ENCODE data around the gene RFNG.

DNA sequence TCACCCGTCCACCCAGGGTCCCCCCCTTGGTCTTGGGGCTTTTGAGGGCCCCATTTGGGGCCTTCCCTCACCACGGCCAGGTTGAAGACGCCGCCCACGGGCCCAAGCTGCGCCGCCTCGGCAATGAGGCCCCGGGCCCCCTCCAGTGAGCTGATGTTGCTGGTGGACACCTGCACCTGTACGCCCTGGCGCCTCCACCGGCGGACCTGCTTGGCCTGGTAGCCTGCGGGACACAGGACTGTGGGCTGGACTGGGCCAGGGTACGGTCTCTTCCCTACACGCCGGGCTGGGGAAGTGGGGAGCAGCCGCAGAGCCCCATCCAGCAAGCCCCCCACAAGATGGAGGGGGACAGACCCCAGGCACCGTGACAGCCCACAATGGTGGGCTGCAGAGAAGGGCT, 30.8 kb upstream of the RFNG start:
- TF ChIP-seq CTCF (conservative IDR thresholded peaks at IDR 0.05; ENCODE audit: low read depth, low read length) (no peak), EZH2 (IDR thresholded peaks at IDR 0.05; ENCODE audit: low read length, unreplicated experiment) (no peak)
